Measurements from ENCODE around the gene ALKBH8. TPM values are rescaled to one million over a fixed set of nuclear protein-coding genes. Genes with fewer than 3 reads are reported as not detected.
"Not testable (repeated sequence)": the region's sequence is repeated elsewhere in the genome, so short reads cannot be mapped to it uniquely, and the experiment has no call there.

ALKBH8 gene
- total RNA-seq, 1 donor from 2014 or later, result 11.9 TPM

GRCh38 chr11:107478922-107479321, 86.6 kb downstream of the ALKBH8 start:
- Mint-ChIP-seq H3K9me3 (no peaks in the 10 kb centered on the region), H3K36me3 (ENCODE audit: low read depth) (no peaks in the 10 kb centered on the region), H3K27me3 (ENCODE audit: low read depth) (peaks cover 14% of the 10 kb centered on the region), H3K4me1 (ENCODE audit: low read depth) (no peaks in the 10 kb centered on the region), H3K4me3 (ENCODE audit: low read depth) (no peak overlapping the region), H3K27ac (no peak overlapping the region)
- DNase-seq (ENCODE audit: low spot score), result no peak
- intact Hi-C loops (cut with micrococcal nuclease), result no loop called here

DNA sequence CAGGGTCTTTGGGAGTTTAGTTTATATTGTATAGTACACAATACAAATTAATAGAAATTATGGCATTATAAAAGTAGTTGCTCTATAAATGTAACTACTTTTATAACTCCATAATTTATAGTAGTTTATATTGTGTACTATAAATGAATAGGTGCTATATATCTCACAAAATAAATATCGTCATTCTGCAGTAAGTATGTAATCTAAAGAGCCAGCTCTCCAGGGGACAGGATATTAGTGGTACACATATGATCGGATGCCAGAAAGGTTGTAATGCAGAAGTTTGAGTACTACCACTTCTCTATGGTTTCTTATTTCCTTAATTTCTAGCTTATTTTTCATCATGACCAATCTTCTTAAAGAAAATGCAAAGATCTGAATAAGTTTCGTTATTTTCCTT, 87.7 kb downstream of the ALKBH8 start:
- intact Hi-C loops (cut with micrococcal nuclease), result no loop called here
- Mint-ChIP-seq H3K27ac (no peak overlapping the region), H3K36me3 (ENCODE audit: low read depth) (no peaks in the 10 kb centered on the region), H3K9me3 (no peaks in the 10 kb centered on the region), H3K4me1 (ENCODE audit: low read depth) (no peaks in the 10 kb centered on the region), H3K27me3 (ENCODE audit: low read depth) (peaks cover 14% of the 10 kb centered on the region), H3K4me3 (ENCODE audit: low read depth) (no peak overlapping the region)
- DNase-seq (ENCODE audit: low spot score), result no peak

GRCh38 chr11:107473792-107474191, 91.7 kb downstream of the ALKBH8 start:
- H3K4me1 Mint-ChIP-seq (ENCODE audit: low read depth), result no peaks in the 10 kb centered on the region

DNA sequence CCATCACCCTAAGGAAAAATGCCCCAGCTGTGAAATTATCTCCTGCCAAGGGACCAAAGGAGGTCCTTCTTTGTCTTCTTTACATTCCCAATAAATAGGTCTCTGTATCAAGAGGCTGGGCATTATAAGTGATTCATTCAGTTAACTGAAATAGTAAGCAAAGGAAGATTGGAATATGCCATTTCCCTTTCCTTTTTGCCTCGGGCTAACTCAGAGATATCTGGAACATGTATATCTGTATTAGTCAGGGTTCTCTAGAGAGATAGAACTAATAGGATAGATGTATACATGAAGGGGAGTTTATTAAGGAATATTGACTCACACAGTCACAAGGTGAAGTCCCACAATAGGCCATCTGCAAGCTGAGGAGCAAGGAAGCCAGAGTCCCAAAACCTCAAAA, 92.6 kb downstream of the ALKBH8 start:
- H3K4me3 Mint-ChIP-seq (ENCODE audit: low read depth), result no peak overlapping the region
- intact Hi-C loops (cut with micrococcal nuclease), result no loop called here
- peaks cover 14% of the 10 kb centered on the region for H3K27me3 Mint-ChIP-seq (ENCODE audit: low read depth)
- H3K4me1 Mint-ChIP-seq (ENCODE audit: low read depth), result no peaks in the 10 kb centered on the region
- H3K9me3 Mint-ChIP-seq, result no peaks in the 10 kb centered on the region
- no peak for DNase-seq (ENCODE audit: low spot score)
- H3K27ac Mint-ChIP-seq, result no peak overlapping the region
- no peaks in the 10 kb centered on the region for H3K36me3 Mint-ChIP-seq (ENCODE audit: low read depth)

More at GRCh38 chr11:107473792-107474191, 91.7 kb downstream of the ALKBH8 start:
- H3K27me3 Mint-ChIP-seq (ENCODE audit: low read depth), result peaks cover 14% of the 10 kb centered on the region
- intact Hi-C loops (cut with micrococcal nuclease), result no loop called here
- DNase-seq (ENCODE audit: low spot score), result no peak
- H3K9me3 Mint-ChIP-seq, result no peaks in the 10 kb centered on the region
- no peak overlapping the region for H3K27ac Mint-ChIP-seq
- H3K4me3 Mint-ChIP-seq (ENCODE audit: low read depth), result no peak overlapping the region
- no peaks in the 10 kb centered on the region for H3K36me3 Mint-ChIP-seq (ENCODE audit: low read depth)

DNA sequence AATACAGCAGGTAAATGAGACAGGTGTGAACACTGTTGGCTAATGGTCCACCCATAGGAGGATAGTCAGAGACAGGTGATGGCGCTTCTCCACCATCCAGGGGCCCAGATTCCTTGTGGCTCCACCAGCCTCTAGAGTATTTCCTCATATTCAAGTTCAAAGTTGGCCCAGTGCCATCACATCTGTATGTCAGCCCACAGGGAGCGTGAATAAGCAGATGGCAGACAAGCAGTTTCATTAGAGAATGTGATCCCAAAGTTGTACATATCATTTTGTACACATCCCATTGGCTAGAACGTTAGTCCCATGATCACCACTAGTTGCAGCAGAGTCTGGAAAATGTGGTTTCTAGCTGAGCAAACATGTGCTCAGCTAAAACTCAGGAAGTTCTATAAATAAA, 96.9 kb downstream of the ALKBH8 start:
- no peak for DNase-seq (ENCODE audit: low spot score)
- H3K27me3 Mint-ChIP-seq (ENCODE audit: low read depth), result peaks cover 6% of the 10 kb centered on the region
- no peaks in the 10 kb centered on the region for H3K4me1 Mint-ChIP-seq (ENCODE audit: low read depth)
- peaks cover 4% of the 10 kb centered on the region for H3K9me3 Mint-ChIP-seq
- no peaks in the 10 kb centered on the region for H3K36me3 Mint-ChIP-seq (ENCODE audit: low read depth)
- no peak overlapping the region for H3K27ac Mint-ChIP-seq
- intact Hi-C loops (cut with micrococcal nuclease), result no loop called here
- H3K4me3 Mint-ChIP-seq (ENCODE audit: low read depth), result no peak overlapping the region

GRCh38 chr11:107467696-107468095, 97.8 kb downstream of the ALKBH8 start:
- no peak for DNase-seq (ENCODE audit: low spot score)
- Mint-ChIP-seq H3K9me3 (peaks cover 10% of the 10 kb centered on the region), H3K4me3 (ENCODE audit: low read depth) (no peak overlapping the region), H3K4me1 (ENCODE audit: low read depth) (no peaks in the 10 kb centered on the region), H3K27ac (no peak overlapping the region), H3K27me3 (ENCODE audit: low read depth) (peaks cover 12% of the 10 kb centered on the region), H3K36me3 (ENCODE audit: low read depth) (no peaks in the 10 kb centered on the region)
- intact Hi-C loops (cut with micrococcal nuclease), result no loop called here

- Mint-ChIP-seq H3K27me3 (ENCODE audit: low read depth) (peaks cover 12% of the 10 kb centered on the region), H3K9me3 (peaks cover 10% of the 10 kb centered on the region)
- H3K36me3 Mint-ChIP-seq (ENCODE audit: low read depth); DNase-seq (ENCODE audit: low spot score); H3K4me1 Mint-ChIP-seq (ENCODE audit: low read depth); H3K27ac Mint-ChIP-seq; intact Hi-C loops (cut with micrococcal nuclease); H3K4me3 Mint-ChIP-seq (ENCODE audit: low read depth): not testable (repeated sequence)
These were observed 99.2 kb downstream of the ALKBH8 start for GRCh38 chr11:107466275-107466866.

DNA sequence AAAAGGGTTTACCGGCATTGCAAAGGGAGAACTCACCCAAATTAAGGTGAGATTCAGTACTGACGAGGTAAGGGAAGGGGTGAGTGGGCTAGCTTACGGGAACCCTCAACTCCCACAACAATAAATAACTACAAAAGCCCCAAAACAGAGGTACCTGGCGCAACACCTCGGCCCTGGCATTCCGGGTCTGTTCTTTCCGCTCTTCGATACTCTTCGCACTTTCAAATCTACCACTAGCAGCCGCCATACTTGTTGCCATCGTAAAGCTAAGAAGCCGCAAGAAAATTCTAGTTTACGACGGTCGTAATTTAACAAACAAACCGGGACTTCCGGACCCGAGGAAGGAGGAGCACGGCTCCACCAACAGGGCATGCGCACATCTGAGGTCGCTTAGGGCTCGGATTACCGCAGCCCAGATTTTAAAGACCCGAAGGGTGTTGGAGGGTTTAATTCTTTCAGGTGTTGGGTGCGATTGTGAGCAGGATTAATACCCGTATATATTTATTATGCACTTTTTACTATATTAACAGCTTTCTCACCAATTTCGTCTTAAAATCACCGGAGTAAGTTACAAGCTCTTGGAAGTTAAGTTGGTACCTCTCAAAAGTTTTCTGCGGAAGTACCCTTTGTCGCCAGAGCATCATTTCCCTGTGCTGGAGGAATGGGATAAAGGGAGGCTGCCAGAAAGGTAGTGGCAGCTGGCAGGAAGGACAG, 107.8 kb downstream of the ALKBH8 start, which contains the start of gene CWF19L2:
Gene CWF19L2, minus strand, starts transcription at position 268 of the 714 bp plus-strand sequence. Its CDS starts 9 bp downstream, at position 259.
- peaks cover 13% of the 10 kb centered on the region for H3K36me3 Mint-ChIP-seq (ENCODE audit: low read depth)
- DNase-seq (ENCODE audit: low spot score), result peak; percentile 86
- no peaks in the 10 kb centered on the region for H3K9me3 Mint-ChIP-seq
- intact Hi-C loops (cut with micrococcal nuclease), result loop anchor here (1.0 to 2.0 kb wide), 2 partner anchors 107 to 401 kb away; partner anchors contain the start of genes ALKBH8 and SLC35F2
- H3K4me1 Mint-ChIP-seq (ENCODE audit: low read depth), result peaks cover 19% of the 10 kb centered on the region
- no peaks in the 10 kb centered on the region for H3K27me3 Mint-ChIP-seq (ENCODE audit: low read depth)
- H3K4me3 Mint-ChIP-seq (ENCODE audit: low read depth), result peak within 1 kb of the TSS; percentile 93
- peak within 1 kb of the TSS; percentile 87 for H3K27ac Mint-ChIP-seq

DNA sequence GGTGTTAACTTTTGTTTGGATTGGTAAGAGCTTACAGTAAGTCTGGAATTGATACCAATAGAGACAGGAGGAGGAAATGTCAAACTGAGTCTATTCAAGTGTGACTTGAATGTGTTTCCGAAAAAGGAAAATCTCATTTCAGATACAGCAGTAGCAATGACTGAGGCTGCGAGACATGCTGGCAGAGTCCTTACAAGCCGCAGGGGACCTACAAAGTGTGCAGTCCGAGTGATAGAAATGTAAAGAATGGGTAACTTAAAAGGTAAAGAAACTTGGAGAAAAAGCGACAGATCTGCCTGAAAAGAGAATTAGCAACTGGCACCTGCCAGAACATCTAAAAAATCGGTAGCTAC, 108.4 kb downstream of the ALKBH8 start:
- peaks cover 19% of the 10 kb centered on the region for H3K4me1 Mint-ChIP-seq (ENCODE audit: low read depth)
- peaks cover 16% of the 10 kb centered on the region for H3K36me3 Mint-ChIP-seq (ENCODE audit: low read depth)
- no peak for DNase-seq (ENCODE audit: low spot score)
- peak overlapping the region; percentile 87 for H3K27ac Mint-ChIP-seq
- peak overlapping the region; percentile 93 for H3K4me3 Mint-ChIP-seq (ENCODE audit: low read depth)
- H3K27me3 Mint-ChIP-seq (ENCODE audit: low read depth), result no peaks in the 10 kb centered on the region
- intact Hi-C loops (cut with micrococcal nuclease), result loop anchor here (1.0 to 2.0 kb wide), 2 partner anchors 108 to 401 kb away; partner anchors contain the start of genes ALKBH8 and SLC35F2
- no peaks in the 10 kb centered on the region for H3K9me3 Mint-ChIP-seq

DNA sequence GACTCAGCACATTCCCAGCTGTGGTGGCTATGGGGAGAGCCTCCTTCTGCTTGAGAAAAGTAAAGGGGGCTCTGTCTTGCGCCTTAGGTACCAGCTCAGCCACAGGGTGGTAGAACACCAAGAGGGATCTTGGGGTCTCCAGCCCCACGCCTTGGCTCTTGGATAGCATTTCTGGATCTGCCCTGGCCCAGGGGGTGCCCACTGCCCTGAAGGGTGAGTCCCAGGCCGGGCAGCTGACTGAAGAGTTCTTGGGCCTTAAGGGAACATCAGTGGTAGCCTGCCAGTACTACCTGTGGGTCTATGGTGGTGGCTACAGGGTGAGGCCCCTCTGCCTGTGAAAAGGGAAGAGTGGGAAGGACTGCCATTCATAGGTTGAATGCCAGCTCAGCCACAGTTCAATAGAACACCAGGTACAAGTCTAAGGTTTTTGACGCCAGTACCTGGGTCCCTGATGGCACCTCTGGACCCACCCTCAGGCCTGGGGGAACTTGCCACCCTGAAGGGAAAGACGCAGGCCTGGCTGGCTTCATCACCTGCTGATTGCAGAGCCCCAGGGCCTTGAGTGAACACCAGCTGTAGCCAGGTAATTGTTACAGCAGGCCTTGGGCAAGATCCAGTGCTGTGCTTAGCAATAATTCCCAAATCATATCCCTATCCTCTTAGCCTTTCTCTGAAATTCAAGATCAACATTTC, 111.8 kb downstream of the ALKBH8 start:
- intact Hi-C loops (cut with micrococcal nuclease), result no loop called here
- no peak overlapping the region for H3K4me3 Mint-ChIP-seq (ENCODE audit: low read depth)
- peaks cover 22% of the 10 kb centered on the region for H3K36me3 Mint-ChIP-seq (ENCODE audit: low read depth)
- H3K27me3 Mint-ChIP-seq (ENCODE audit: low read depth), result no peaks in the 10 kb centered on the region
- H3K9me3 Mint-ChIP-seq, result no peaks in the 10 kb centered on the region
- no peak overlapping the region for H3K27ac Mint-ChIP-seq
- no peak for DNase-seq (ENCODE audit: low spot score)
- H3K4me1 Mint-ChIP-seq (ENCODE audit: low read depth), result peaks cover 20% of the 10 kb centered on the region

Other genes with a start within 250 kb of the ALKBH8 start
- gene CWF19L2, start 107.9 kb downstream of the ALKBH8 start, total RNA-seq, result 14.6 and 14.8 TPM in 2 replicates
- gene ELMOD1, start 25.4 kb upstream of the ALKBH8 start, total RNA-seq, result not detected in 2 replicates
- not detected in 2 replicates for gene SLN, start 146.3 kb upstream of the ALKBH8 start, total RNA-seq

Data from activated T-helper 2 cell treated with anti-CD3 and anti-CD28 coated beads, Interferon-gamma antibody, Interleukin-2, Interleukin-4, amounts not matched to agents 10 μg/mL and 5 μg/mL and 100 μg/mL, durations not matched to agents 14 hours and 24 hours and 36 hours (primary cell).